ENCODE data around the gene ZNF750.

ZNF750 gene

GRCh38 chr17:82823004-82823403, 16.8 kb downstream of the ZNF750 start:
- Histone ChIP-seq H3K9me3 (ENCODE audit: control insufficient read depth in 2 of 2, low read length in 2 of 2) (no peaks in the 10 kb centered on the region), H3K4me3 (ENCODE audit: low read length in 2 of 2) (no peak overlapping the region), H3K27me3 (ENCODE audit: control insufficient read depth in 2 of 2, insufficient read depth in 2 of 2, low read length in 2 of 2) (no peaks in the 10 kb centered on the region), H3K4me1 (ENCODE audit: control insufficient read depth in 2 of 2, insufficient read depth in 2 of 2, low read length in 2 of 2) (no peaks in the 10 kb centered on the region), H3K36me3 (ENCODE audit: control insufficient read depth in 2 of 2, insufficient read depth in 2 of 2, low read length in 2 of 2) (peaks cover 4 to 10% of the 10 kb centered on the region in 2 donors), H3K27ac (ENCODE audit: low read depth in 2 of 2, low read length in 2 of 2) (no peak overlapping the region), H3K9ac (ENCODE audit: low read depth in 1 of 2, low read length in 2 of 2) (no peak overlapping the region)

DNA sequence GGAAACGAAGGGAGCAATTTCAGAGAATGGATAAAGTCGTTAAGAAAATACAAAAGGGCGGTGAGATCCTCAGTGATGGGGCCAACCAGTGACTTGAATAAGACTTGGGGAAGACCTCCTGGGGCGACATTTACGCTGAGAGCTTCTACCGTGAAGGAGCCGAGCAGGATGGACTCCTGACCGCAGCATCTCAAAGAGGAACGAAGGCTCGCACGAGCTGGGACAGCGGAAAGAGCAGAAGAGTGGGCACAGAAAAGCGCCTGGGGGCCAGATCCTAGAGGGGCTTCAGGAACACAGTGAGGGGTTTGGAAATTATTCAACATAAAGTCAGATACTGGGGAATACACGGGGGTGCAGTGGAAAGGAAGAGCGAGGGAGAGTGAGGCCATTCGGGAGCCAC, 17.5 kb downstream of the ZNF750 start:
- no peak overlapping the region for H3K4me3 ChIP-seq (ENCODE audit: low read length in 2 of 2)
- H3K27me3 ChIP-seq (ENCODE audit: control insufficient read depth in 2 of 2, insufficient read depth in 2 of 2, low read length in 2 of 2): no peaks in the 10 kb centered on the region
- peaks cover 2 to 7% of the 10 kb centered on the region in 2 donors for H3K36me3 ChIP-seq (ENCODE audit: control insufficient read depth in 2 of 2, insufficient read depth in 2 of 2, low read length in 2 of 2)
- H3K9me3 ChIP-seq (ENCODE audit: control insufficient read depth in 2 of 2, low read length in 2 of 2): no peaks in the 10 kb centered on the region
- no peak overlapping the region for H3K9ac ChIP-seq (ENCODE audit: low read depth in 1 of 2, low read length in 2 of 2)
- H3K4me1 ChIP-seq (ENCODE audit: control insufficient read depth in 2 of 2, insufficient read depth in 2 of 2, low read length in 2 of 2): no peaks in the 10 kb centered on the region
- no peak overlapping the region for H3K27ac ChIP-seq (ENCODE audit: low read depth in 2 of 2, low read length in 2 of 2)

DNA sequence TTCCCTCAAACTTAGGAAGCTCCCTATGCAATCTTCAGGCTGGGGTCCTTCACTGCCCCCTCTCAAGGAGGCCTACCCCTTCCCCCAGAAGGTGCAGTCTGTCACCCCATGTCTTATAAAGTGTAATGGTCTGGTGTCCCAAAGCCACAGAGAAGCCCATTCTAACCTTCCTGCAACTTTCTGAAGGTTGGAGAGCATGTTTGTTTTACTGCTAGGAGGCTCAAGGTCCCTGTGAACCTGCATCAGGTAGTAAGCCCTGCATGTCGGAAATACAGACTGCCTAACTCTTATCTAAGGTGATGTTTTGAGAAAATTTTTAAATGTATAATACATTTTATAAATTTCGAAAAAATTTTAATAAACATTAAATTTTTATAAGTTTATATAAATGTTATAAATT, 18.3 kb downstream of the ZNF750 start:
- H3K27me3 ChIP-seq (ENCODE audit: control insufficient read depth in 2 of 2, insufficient read depth in 2 of 2, low read length in 2 of 2): no peaks in the 10 kb centered on the region
- peaks cover 2 to 7% of the 10 kb centered on the region in 2 donors for H3K36me3 ChIP-seq (ENCODE audit: control insufficient read depth in 2 of 2, insufficient read depth in 2 of 2, low read length in 2 of 2)
- no peaks in the 10 kb centered on the region for H3K4me1 ChIP-seq (ENCODE audit: control insufficient read depth in 2 of 2, insufficient read depth in 2 of 2, low read length in 2 of 2)
- no peak overlapping the region for H3K9ac ChIP-seq (ENCODE audit: low read depth in 1 of 2, low read length in 2 of 2)
- no peak overlapping the region for H3K27ac ChIP-seq (ENCODE audit: low read depth in 2 of 2, low read length in 2 of 2)
- H3K4me3 ChIP-seq (ENCODE audit: low read length in 2 of 2): no peak overlapping the region
- no peaks in the 10 kb centered on the region for H3K9me3 ChIP-seq (ENCODE audit: control insufficient read depth in 2 of 2, low read length in 2 of 2)

GRCh38 chr17:82820278-82821251, 19.3 kb downstream of the ZNF750 start:
- H3K27me3 ChIP-seq (ENCODE audit: control insufficient read depth in 2 of 2, insufficient read depth in 2 of 2, low read length in 2 of 2): no peaks in the 10 kb centered on the region

GRCh38 chr17:82817947-82818346, 21.9 kb downstream of the ZNF750 start:
- H3K4me1 ChIP-seq (ENCODE audit: control insufficient read depth in 2 of 2, insufficient read depth in 2 of 2, low read length in 2 of 2): peaks cover 8 to 10% of the 10 kb centered on the region in 2 donors
- H3K27ac ChIP-seq (ENCODE audit: low read depth in 2 of 2, low read length in 2 of 2): no peak overlapping the region
- H3K4me3 ChIP-seq (ENCODE audit: low read length in 2 of 2): no peak overlapping the region
- no peaks in the 10 kb centered on the region for H3K27me3 ChIP-seq (ENCODE audit: control insufficient read depth in 2 of 2, insufficient read depth in 2 of 2, low read length in 2 of 2)
- no peak overlapping the region for H3K9ac ChIP-seq (ENCODE audit: low read depth in 1 of 2, low read length in 2 of 2)
- H3K36me3 ChIP-seq (ENCODE audit: control insufficient read depth in 2 of 2, insufficient read depth in 2 of 2, low read length in 2 of 2): peaks cover 2 to 11% of the 10 kb centered on the region in 2 donors
- no peaks in the 10 kb centered on the region for H3K9me3 ChIP-seq (ENCODE audit: control insufficient read depth in 2 of 2, low read length in 2 of 2)

More at GRCh38 chr17:82820278-82821251, 19.3 kb downstream of the ZNF750 start:
- Histone ChIP-seq H3K4me3 (ENCODE audit: low read length in 2 of 2) (no peak overlapping the region), H3K9me3 (ENCODE audit: control insufficient read depth in 2 of 2, low read length in 2 of 2) (no peaks in the 10 kb centered on the region), H3K4me1 (ENCODE audit: control insufficient read depth in 2 of 2, insufficient read depth in 2 of 2, low read length in 2 of 2) (peaks cover 0 to under 1% of the 10 kb centered on the region in 2 donors), H3K36me3 (ENCODE audit: control insufficient read depth in 2 of 2, insufficient read depth in 2 of 2, low read length in 2 of 2) (peaks cover 2 to 11% of the 10 kb centered on the region in 2 donors), H3K9ac (ENCODE audit: low read depth in 1 of 2, low read length in 2 of 2) (no peak overlapping the region), H3K27ac (ENCODE audit: low read depth in 2 of 2, low read length in 2 of 2) (no peak overlapping the region)

- Histone ChIP-seq H3K27ac (ENCODE audit: low read depth in 2 of 2, low read length in 2 of 2) (peak overlapping the region in 1 of 2 donors; percentile 43), H3K4me1 (ENCODE audit: control insufficient read depth in 2 of 2, insufficient read depth in 2 of 2, low read length in 2 of 2) (peaks cover 8 to 10% of the 10 kb centered on the region in 2 donors), H3K4me3 (ENCODE audit: low read length in 2 of 2) (peak overlapping the region in 1 of 2 donors; percentile 1), H3K9ac (ENCODE audit: low read depth in 1 of 2, low read length in 2 of 2) (no peak overlapping the region), H3K36me3 (ENCODE audit: control insufficient read depth in 2 of 2, insufficient read depth in 2 of 2, low read length in 2 of 2) (peaks cover 2 to 17% of the 10 kb centered on the region in 2 donors), H3K9me3 (ENCODE audit: control insufficient read depth in 2 of 2, low read length in 2 of 2) (no peaks in the 10 kb centered on the region), H3K27me3 (ENCODE audit: control insufficient read depth in 2 of 2, insufficient read depth in 2 of 2, low read length in 2 of 2) (no peaks in the 10 kb centered on the region)
Measured at GRCh38 chr17:82816358-82816757, 23.5 kb downstream of the ZNF750 start.

GRCh38 chr17:82815790-82816305, 24.0 kb downstream of the ZNF750 start:
- H3K9me3 ChIP-seq (ENCODE audit: control insufficient read depth in 2 of 2, low read length in 2 of 2): no peaks in the 10 kb centered on the region
- H3K4me3 ChIP-seq (ENCODE audit: low read length in 2 of 2): peak overlapping the region in 1 of 2 donors; percentile 1
- peaks cover 2 to 19% of the 10 kb centered on the region in 2 donors for H3K36me3 ChIP-seq (ENCODE audit: control insufficient read depth in 2 of 2, insufficient read depth in 2 of 2, low read length in 2 of 2)
- H3K9ac ChIP-seq (ENCODE audit: low read depth in 1 of 2, low read length in 2 of 2): no peak overlapping the region
- H3K27ac ChIP-seq (ENCODE audit: low read depth in 2 of 2, low read length in 2 of 2): peak overlapping the region in 1 of 2 donors; percentile 43
- no peaks in the 10 kb centered on the region for H3K27me3 ChIP-seq (ENCODE audit: control insufficient read depth in 2 of 2, insufficient read depth in 2 of 2, low read length in 2 of 2)
- peaks cover 8 to 10% of the 10 kb centered on the region in 2 donors for H3K4me1 ChIP-seq (ENCODE audit: control insufficient read depth in 2 of 2, insufficient read depth in 2 of 2, low read length in 2 of 2)

DNA sequence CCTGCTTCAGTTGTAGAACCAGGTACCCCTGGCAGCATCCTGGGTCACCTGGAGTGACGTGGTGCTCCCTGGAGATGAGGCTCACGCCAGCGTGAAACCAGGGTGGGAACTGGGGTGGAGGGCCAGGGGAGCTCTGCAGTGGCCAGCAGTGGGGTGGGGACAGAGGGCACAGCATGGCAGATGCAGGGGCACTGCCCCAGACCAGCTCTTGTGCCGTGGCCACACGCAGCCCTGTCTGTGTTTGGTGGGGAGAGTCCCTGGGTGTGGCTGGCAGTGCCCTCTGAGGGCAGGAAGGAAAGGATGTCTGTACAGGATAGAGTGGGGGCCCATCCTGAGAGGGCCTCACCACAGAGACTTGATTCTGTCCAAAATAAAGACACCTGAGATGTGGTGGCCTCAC, 24.5 kb downstream of the ZNF750 start:
- no peak overlapping the region for H3K9ac ChIP-seq (ENCODE audit: low read depth in 1 of 2, low read length in 2 of 2)
- peaks cover 2 to 17% of the 10 kb centered on the region in 2 donors for H3K36me3 ChIP-seq (ENCODE audit: control insufficient read depth in 2 of 2, insufficient read depth in 2 of 2, low read length in 2 of 2)
- H3K9me3 ChIP-seq (ENCODE audit: control insufficient read depth in 2 of 2, low read length in 2 of 2): no peaks in the 10 kb centered on the region
- no peak overlapping the region for H3K4me3 ChIP-seq (ENCODE audit: low read length in 2 of 2)
- H3K27me3 ChIP-seq (ENCODE audit: control insufficient read depth in 2 of 2, insufficient read depth in 2 of 2, low read length in 2 of 2): no peaks in the 10 kb centered on the region
- peak overlapping the region; percentile 26 to 43 for H3K27ac ChIP-seq (ENCODE audit: low read depth in 2 of 2, low read length in 2 of 2)
- peaks cover 8 to 10% of the 10 kb centered on the region in 2 donors for H3K4me1 ChIP-seq (ENCODE audit: control insufficient read depth in 2 of 2, insufficient read depth in 2 of 2, low read length in 2 of 2)

DNA sequence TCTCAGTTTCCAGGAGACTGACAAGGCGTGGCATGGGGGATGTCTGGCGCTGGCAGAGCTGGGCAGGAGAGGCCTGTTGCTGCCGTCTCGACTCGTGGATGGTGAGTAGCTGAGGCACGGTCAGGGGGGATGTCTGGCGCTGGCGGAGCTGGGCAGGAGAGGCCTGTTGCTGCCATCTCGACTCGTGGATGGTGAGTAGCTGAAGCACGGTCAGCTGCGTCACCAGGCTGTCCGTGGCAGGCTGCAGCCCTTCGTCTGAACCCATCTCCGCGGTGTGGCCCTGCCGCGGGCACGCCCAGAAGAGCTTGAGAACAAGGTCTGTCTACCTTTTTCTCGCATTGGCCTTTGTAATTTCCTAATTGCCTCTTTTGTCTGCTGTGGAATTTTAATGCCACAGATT, 25.0 kb downstream of the ZNF750 start:
- peak overlapping the region in 1 of 2 donors; percentile 43 for H3K27ac ChIP-seq (ENCODE audit: low read depth in 2 of 2, low read length in 2 of 2)
- H3K4me1 ChIP-seq (ENCODE audit: control insufficient read depth in 2 of 2, insufficient read depth in 2 of 2, low read length in 2 of 2): peaks cover 8 to 10% of the 10 kb centered on the region in 2 donors
- no peak overlapping the region for H3K9ac ChIP-seq (ENCODE audit: low read depth in 1 of 2, low read length in 2 of 2)
- H3K9me3 ChIP-seq (ENCODE audit: control insufficient read depth in 2 of 2, low read length in 2 of 2): no peaks in the 10 kb centered on the region
- H3K4me3 ChIP-seq (ENCODE audit: low read length in 2 of 2): no peak overlapping the region
- no peaks in the 10 kb centered on the region for H3K27me3 ChIP-seq (ENCODE audit: control insufficient read depth in 2 of 2, insufficient read depth in 2 of 2, low read length in 2 of 2)
- H3K36me3 ChIP-seq (ENCODE audit: control insufficient read depth in 2 of 2, insufficient read depth in 2 of 2, low read length in 2 of 2): peaks cover 2 to 17% of the 10 kb centered on the region in 2 donors
